ENCODE results near the gene C10orf67.

DNA sequence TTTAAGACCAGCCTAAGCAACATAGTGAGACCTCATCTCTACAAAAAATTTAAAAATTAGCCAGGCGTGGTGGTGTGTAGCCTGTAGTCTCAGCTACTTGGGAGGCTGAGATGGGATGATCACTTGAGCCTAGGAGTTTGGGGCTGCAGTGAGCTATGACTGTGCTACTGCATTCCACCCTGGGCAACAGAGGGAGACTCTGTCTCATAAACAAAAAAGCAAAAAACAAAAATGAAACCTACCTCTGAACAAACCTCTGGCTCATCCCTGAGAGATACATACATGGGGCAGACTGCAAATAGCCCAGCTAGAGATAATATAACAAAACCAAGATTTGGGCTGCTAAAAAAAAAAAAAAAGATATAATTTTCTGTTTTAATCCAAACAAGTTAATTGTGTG is 19.5 kb downstream of the C10orf67 start:
- TF ChIP-seq, protein P1, sequence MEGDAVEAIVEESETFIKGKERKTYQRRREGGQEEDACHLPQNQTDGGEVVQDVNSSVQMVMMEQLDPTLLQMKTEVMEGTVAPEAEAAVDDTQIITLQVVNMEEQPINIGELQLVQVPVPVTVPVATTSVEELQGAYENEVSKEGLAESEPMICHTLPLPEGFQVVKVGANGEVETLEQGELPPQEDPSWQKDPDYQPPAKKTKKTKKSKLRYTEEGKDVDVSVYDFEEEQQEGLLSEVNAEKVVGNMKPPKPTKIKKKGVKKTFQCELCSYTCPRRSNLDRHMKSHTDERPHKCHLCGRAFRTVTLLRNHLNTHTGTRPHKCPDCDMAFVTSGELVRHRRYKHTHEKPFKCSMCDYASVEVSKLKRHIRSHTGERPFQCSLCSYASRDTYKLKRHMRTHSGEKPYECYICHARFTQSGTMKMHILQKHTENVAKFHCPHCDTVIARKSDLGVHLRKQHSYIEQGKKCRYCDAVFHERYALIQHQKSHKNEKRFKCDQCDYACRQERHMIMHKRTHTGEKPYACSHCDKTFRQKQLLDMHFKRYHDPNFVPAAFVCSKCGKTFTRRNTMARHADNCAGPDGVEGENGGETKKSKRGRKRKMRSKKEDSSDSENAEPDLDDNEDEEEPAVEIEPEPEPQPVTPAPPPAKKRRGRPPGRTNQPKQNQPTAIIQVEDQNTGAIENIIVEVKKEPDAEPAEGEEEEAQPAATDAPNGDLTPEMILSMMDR (IDR thresholded peaks at IDR 0.05) = no peak
- TF ChIP-seq POLR2AphosphoS5 (IDR thresholded peaks at IDR 0.05) (no peak), POLR2A (IDR thresholded peaks at IDR 0.05) (no peak), EP300 (IDR thresholded peaks at IDR 0.05) (no peak)

All from gastroesophageal sphincter (tissue), 3 donors.